GM19035 (cell line): ENCODE data around the gene WDR62.

Experiments used
- ATAC-seq: cut with Tn5 transposase; IDR thresholded peaks from one replicate; pipeline ENCODE4 v1.9.1; 2021; ENCODE audit not compliant: unreplicated experiment

The WDR62 gene

GRCh38 chr19:36073121-36073876 is 18.6 kb downstream of the WDR62 start:
- ATAC-seq: no peak

- ATAC-seq: no peak
These were observed 24.8 kb downstream of the WDR62 start for GRCh38 chr19:36079389-36079945.

GRCh38 chr19:36081385-36081784 is 26.7 kb downstream of the WDR62 start:
- ATAC-seq: no peak

GRCh38 chr19:36081894-36082293 is 27.2 kb downstream of the WDR62 start:
- ATAC-seq: no peak

- ATAC-seq: no peak
These were observed 28.2 kb downstream of the WDR62 start for GRCh38 chr19:36082916-36083315.

GRCh38 chr19:36084231-36085009 is 29.7 kb downstream of the WDR62 start:
- no peak for ATAC-seq

GRCh38 chr19:36086326-36086725 is 31.6 kb downstream of the WDR62 start:
- ATAC-seq: no peak

- no peak for ATAC-seq
These were observed 35.1 kb downstream of the WDR62 start for GRCh38 chr19:36089847-36090246.

- ATAC-seq: no peak
These were observed 36.4 kb downstream of the WDR62 start for GRCh38 chr19:36090910-36091695.

GRCh38 chr19:36092566-36092965 is 37.9 kb downstream of the WDR62 start:
- ATAC-seq: no peak

- ATAC-seq: no peak
These were observed 38.5 kb downstream of the WDR62 start for GRCh38 chr19:36093146-36093662.

- no peak for ATAC-seq
These were observed 39.0 kb downstream of the WDR62 start for GRCh38 chr19:36093687-36094086.

GRCh38 chr19:36097036-36097435 is 42.3 kb downstream of the WDR62 start:
- ATAC-seq: no peak

GRCh38 chr19:36099166-36099785 is 44.6 kb downstream of the WDR62 start:
- ATAC-seq: no peak

GRCh38 chr19:36100476-36100875 is 45.8 kb downstream of the WDR62 start:
- ATAC-seq: no peak

- no peak for ATAC-seq
These were observed 47.0 kb downstream of the WDR62 start for GRCh38 chr19:36101550-36102327.

- ATAC-seq: no peak
These were observed 48.4 kb downstream of the WDR62 start for GRCh38 chr19:36103040-36103626.

- no peak for ATAC-seq
These were observed 49.3 kb downstream of the WDR62 start for GRCh38 chr19:36103842-36104552.

GRCh38 chr19:36106441-36106840 is 51.7 kb downstream of the WDR62 start:
- ATAC-seq: no peak
